GM04503 (cell line): ENCODE data around the gene ALAD.
"Not testable (repeated sequence)": the region's sequence is repeated elsewhere in the genome, so short reads cannot be mapped to it uniquely, and the experiment has no call there.

Experiments used
- DNase-seq: peaks from one replicate; pipeline ENCODE4 v3.0.0-alpha.2; 2012; ENCODE audit warnings: low read depth

Gene ALAD

GRCh38 chr9:113398796-113399195 is 2.3 kb downstream of the ALAD start:
- DNase-seq, result no peak

- DNase-seq, result no peak
These were observed 3.9 kb downstream of the ALAD start for GRCh38 chr9:113397203-113397631.

GRCh38 chr9:113395000-113395861 is 5.9 kb downstream of the ALAD start:
- no peak for DNase-seq

- DNase-seq, result no peak
These were observed 7.8 kb downstream of the ALAD start for GRCh38 chr9:113393281-113393680.

- no peak for DNase-seq
These were observed 9.2 kb downstream of the ALAD start for GRCh38 chr9:113391917-113392316.

- DNase-seq, result no peak
These were observed 10.7 kb downstream of the ALAD start for GRCh38 chr9:113390192-113390960.

DNA sequence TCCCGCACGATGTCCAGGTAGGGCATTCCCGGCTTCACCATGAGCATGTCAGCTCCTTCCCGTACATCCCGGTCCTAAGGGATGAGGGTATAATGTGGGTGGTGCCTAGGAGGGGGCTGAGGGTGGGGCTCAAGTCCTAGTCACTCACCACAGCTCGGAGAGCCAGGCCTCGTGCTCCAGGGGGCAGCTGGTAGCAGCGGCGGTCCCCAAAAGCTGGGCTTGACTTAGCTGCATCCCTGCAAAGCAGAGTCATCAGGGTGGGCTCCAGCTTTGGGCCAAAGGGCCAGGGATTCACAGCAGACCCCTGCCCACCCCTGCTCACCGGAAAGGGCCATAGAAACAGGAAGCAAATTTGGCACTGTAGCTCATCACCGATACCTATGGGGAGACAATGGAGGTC is 11.6 kb downstream of the ALAD start:
- DNase-seq, result no peak

DNA sequence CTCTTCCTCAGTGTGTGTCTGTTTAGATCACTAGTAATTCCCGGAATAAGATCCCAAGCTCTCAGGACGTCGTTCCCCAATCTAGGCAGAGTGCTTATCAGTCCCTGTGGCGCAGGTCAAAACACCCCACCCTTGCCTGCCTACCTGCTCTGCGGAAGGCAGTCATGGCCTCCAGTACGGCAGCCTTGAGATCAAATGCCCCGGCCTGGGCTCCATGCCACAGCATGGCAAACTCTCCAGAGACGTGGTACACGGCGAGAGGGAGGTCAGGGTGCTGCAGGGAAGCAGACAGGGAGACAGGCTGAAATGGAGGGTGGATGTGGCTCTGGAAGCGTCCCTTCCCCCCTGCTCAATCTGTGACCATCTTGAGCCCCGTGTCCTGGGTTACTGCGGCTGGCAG is 12.3 kb downstream of the ALAD start:
- DNase-seq, result no peak

DNA sequence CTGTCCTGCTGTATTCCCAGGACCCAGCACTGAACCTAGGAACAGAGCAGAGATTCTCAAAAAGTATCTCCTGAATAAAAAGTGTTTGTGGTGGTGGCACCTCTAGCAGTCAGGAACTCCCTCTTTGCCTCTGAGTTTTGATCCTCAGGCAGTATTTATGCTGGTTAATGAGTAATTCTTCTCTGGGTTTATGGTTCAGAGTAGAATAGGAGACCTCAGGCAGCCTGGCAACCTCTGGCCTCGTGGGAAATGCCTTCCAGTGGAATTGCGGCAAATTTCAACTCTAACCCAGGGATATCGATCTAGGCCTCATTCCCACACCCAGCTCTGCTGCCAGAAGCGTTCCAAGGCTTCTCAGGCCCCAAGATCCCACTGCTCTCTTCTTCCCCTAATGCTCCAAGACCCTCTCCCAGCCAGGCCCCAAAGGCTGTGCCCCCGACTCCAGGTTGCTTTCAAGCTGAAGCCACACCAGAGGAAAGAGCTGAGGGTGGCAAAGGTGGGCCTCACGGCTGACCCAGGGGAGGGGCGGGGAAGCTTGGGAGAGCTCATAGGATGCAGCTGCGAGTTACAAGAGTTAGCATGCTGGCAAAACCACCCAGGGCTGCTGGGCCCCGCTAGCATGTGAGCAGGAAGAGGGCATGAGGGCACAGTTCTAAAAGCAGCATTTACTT is 13.4 kb downstream of the ALAD start:
- no peak for DNase-seq

DNA sequence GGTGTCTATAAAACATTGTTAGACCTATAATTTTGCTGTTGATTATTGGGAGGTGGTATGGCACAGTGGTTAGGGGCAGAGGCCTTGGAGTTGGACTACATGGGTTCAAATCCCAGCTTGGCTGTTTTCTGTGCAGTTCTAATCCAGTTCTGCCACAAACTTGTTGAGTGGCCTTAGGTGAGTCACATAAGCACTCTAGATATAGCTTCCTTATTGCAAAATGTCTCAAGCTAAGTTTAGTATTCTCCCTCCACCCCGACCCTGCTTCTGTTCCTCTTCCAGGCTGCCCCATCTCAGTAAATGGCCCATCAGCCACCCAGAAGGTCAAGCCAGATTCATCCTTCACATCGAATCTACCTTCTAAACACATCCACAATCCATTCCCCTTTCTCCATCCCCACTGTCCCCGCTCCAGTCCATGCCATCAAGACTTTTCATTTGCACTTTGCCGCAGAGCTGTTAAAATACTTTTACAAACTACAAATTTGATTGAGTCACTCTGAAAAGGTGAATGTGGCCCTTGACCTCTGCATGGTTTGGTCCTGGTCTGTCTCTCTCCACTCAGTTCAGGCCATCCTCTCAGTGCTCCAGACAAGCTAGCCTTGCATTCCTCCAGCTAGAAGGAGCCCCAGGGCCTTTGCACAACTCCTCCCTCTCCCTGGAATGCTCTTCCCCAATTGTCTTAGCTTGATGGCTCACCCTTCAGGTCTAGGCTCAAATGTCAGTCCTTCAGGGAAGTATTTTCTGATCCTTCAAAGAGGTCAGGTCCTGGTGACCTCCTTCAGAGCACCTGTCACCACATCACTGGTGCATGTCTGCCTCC is 14.3 kb downstream of the ALAD start:
- DNase-seq, result no peak

- DNase-seq, result no peak
These were observed 19.1 kb downstream of the ALAD start for GRCh38 chr9:113381909-113382411.

DNA sequence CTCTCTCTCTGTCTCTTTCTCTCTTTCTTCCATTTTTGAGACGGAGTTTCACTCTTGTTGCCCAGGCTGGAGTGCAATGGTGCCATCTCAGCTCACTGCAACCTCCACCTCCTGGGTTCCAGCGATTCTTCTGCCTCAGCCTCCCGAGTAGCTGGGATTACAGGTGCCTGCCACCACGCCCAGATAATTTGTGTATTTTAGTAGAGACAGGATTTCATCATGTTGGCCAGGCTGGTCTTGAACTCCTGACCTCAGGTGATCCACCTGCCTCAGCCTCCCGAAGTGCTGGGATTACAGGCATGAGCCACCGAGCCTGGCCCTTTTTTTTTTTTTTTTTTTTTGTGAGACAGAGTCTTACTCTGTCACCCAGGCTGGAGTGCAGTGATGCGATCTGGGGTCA is 19.6 kb downstream of the ALAD start:
- not testable (repeated sequence) for DNase-seq

GRCh38 chr9:113380869-113381378 is 20.2 kb downstream of the ALAD start:
- no peak for DNase-seq

- DNase-seq, result not testable (repeated sequence)
These were observed 21.3 kb downstream of the ALAD start for GRCh38 chr9:113379829-113380210.

GRCh38 chr9:113379094-113379828 is 21.8 kb downstream of the ALAD start:
- DNase-seq, result not testable (repeated sequence)

GRCh38 chr9:113376634-113377567 is 24.2 kb downstream of the ALAD start, which contains the start of gene HDHD3:
HDHD3 (minus strand) TSS chr9:113376986; CDS start chr9:113374354, 2,632 bp downstream.
- DNase-seq, result no peak

DNA sequence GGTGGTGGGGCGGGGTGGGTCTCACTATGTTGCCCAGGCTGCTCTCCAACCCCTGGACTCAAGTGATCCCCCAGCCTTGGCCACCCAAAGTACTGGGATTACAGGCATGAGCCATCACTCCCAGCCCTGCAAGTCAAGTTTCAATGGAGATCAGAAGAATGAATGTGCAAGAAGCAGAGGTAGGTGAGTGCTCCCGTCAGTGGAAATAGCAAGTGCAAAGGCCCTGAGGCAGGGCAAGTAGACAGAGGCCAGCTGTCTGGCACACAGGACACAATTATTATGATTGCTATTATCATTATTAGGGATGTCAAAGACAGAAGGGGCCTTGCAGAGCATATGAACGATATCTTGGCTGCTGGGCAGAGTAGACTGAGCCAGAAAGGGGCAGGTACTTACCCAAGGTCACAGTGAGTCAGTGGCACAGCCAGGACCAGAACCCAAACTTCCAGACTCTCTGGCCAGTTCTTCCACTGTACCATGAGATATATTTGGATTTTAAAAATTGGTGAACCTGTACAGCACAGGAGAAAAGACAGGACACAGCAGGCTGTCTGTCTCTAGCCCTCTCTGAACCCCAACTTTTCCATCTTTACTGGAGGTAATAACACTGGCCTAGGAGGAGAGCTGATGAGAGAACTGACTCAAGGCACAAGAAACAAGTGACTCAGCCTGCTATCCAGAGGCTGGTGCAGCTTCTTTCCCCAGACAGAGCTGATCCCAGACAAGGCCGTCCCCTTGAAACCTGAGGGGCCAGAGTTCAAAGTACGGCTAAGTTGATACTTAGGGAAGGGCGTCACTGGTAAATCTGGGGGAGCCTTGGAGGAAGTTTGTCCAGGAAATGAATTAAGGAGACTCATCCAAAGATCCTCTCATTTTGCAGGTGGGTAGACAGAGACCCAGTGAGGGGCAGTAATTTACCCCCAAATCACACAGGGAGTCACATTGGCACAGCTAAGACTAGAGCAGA is 25.7 kb downstream of the ALAD start:
- no peak for DNase-seq
